Pancreas (tissue), 10 donors: ENCODE data around the gene NFIC. TPM values are rescaled to one million over a fixed set of nuclear protein-coding genes. Genes with fewer than 3 reads are reported as not detected.
A peak's percentile ranks its signal among the peaks of the same experiment; 100 is the strongest.
"Not testable (repeated sequence)": the region's sequence is repeated elsewhere in the genome, so short reads cannot be mapped to it uniquely, and the experiment has no call there.

Source experiments
- ATAC-seq, 4 donors: fragments of 200-7000 bp; cut with Tn5 transposase; one replicate each; pipeline versions ENCODE4 v1.8.0 to v1.9.1; 2020; ENCODE audit warnings: mild to moderate bottlenecking in 4 of 4, moderate library complexity in 4 of 4
- DNase-seq, 6 donors: peaks; one replicate each; pipeline ENCODE4 v3.0.0-alpha.2; 2020
- FAIRE-seq: peaks from 2 replicates; lab custom pipeline; 2012; peaks lifted over from hg19 to GRCh38; lab: Jason Lieb, UNC
- H3K27ac ChIP-seq, 4 donors: fragments of 200-600 bp; sonication (generic); 1 replicate in 3 of 4; 2 replicates in 1 of 4; pipeline versions ENCODE4 v1.5.0 to v1.8.0; 2020
- H3K27me3 ChIP-seq, 4 donors: fragments of 200-600 bp; one replicate each; pipeline ENCODE4 v1.8.0; 2021
- H3K36me3 ChIP-seq, 3 donors: fragments of 200-600 bp; sonication (generic) in 1 of 3; one replicate each; pipeline versions ENCODE4 v1.5.0 to v1.8.0; 2020 to 2021
- H3K4me1 ChIP-seq, 3 donors: fragments of 200-600 bp; one replicate each; pipeline ENCODE4 v1.8.0; 2021
- H3K4me3 ChIP-seq, 4 donors: fragments of 200-600 bp; sonication (generic) in 2 of 4; one replicate each; pipeline versions ENCODE4 v1.5.0 to v1.8.0; 2020 to 2021
- H3K9me3 ChIP-seq, 4 donors: fragments of 200-600 bp; one replicate each; pipeline ENCODE4 v1.8.0; 2021
- WGBS, 2 donors: extraction: QIAGEN DNeasy Blood & Tissue Kit; methylation state at CpG; one replicate each; pipeline ENCODE4 v1.1.7; 2013; 5-methylcytosine and 5-hydroxymethylcytosine counted together
- intact Hi-C, 3 donors: fragments of 100-400 bp; cut with DNase I; formaldehyde crosslinking; loops; one replicate each; pipeline versions ENCODE4 v1.11.1 to v1.14.2; 2022
- polyA plus RNA-seq, 2 donors: library from polyadenylated mRNA; stranded (reverse); fragments of 200-250 nt; gene quantifications; one replicate each; pipeline ENCODE4 v1.2.3, GENCODE V29; 2013
- total RNA-seq, 6 donors: library from RNA; stranded (reverse); fragmentation: NEBNext Ultra II Directional in 4 of 6; extraction: Animal tissue kit (Norgen Biotek cat#: 25700) in 4 of 6; gene quantifications; one replicate each; pipeline versions ENCODE4 v1.2.1 to v1.2.4, GENCODE V29; 2021 to 2023
- TF ChIP-seq, protein P1 (sequence below), 4 donors: fragments of 200-600 bp; sonication (generic) in 3 of 4; IDR thresholded peaks; one replicate each; pipeline versions ENCODE4 v1.5.0 to v1.8.0; 2021; ENCODE audit warnings: antibody characterized with exemption in 4 of 4
- donor health status: healthy with polysubstance abuse.
- donor health status: DM: no; HTN: no; CAD: no; lungs with moderate emphysema.
- donor health status: DM: no; HTN: no; CAD: no.
- donor health status: control.
- donor health status: control.
- donor health status: Bipolar disorder and iron deficiency.
- donor health status: DM: yes; HTN: yes; CAD: no.
- donor health status: DM: no; HTN: no; CAD: no.
- donor health status: DM: no; HTN: no; CAD: no.
- donor health status: DM: yes; HTN: yes; CAD: no.

The NFIC gene
- total and polyA plus RNA-seq, 8 donors, result 21.3 to 203 (median 115) TPM

GRCh38 chr19:3443840-3444694, 77.7 kb downstream of the NFIC start:
- FAIRE-seq (no peak), DNase-seq (peak in 1 of 6 donors; percentile 48), ATAC-seq (peak; percentile 15 to 40 (median 25))
- intact Hi-C loops, result no loop called here
- no peaks in the 10 kb centered on the region for H3K4me1 ChIP-seq
- TF ChIP-seq, protein P1, sequence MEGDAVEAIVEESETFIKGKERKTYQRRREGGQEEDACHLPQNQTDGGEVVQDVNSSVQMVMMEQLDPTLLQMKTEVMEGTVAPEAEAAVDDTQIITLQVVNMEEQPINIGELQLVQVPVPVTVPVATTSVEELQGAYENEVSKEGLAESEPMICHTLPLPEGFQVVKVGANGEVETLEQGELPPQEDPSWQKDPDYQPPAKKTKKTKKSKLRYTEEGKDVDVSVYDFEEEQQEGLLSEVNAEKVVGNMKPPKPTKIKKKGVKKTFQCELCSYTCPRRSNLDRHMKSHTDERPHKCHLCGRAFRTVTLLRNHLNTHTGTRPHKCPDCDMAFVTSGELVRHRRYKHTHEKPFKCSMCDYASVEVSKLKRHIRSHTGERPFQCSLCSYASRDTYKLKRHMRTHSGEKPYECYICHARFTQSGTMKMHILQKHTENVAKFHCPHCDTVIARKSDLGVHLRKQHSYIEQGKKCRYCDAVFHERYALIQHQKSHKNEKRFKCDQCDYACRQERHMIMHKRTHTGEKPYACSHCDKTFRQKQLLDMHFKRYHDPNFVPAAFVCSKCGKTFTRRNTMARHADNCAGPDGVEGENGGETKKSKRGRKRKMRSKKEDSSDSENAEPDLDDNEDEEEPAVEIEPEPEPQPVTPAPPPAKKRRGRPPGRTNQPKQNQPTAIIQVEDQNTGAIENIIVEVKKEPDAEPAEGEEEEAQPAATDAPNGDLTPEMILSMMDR (IDR thresholded peaks at IDR 0.05), result no peak
- no peak overlapping the region for H3K27ac ChIP-seq
- no peaks in the 10 kb centered on the region for H3K27me3 ChIP-seq
- no peak overlapping the region for H3K4me3 ChIP-seq
- H3K36me3 ChIP-seq, result peaks cover 5 to 49% (median 27%) of the 10 kb centered on the region in 3 donors
- H3K9me3 ChIP-seq, result no peaks in the 10 kb centered on the region
- 68 to 69% methylated on average over 32 to 33 of the region's 33 CpGs for WGBS, 2 donors

DNA sequence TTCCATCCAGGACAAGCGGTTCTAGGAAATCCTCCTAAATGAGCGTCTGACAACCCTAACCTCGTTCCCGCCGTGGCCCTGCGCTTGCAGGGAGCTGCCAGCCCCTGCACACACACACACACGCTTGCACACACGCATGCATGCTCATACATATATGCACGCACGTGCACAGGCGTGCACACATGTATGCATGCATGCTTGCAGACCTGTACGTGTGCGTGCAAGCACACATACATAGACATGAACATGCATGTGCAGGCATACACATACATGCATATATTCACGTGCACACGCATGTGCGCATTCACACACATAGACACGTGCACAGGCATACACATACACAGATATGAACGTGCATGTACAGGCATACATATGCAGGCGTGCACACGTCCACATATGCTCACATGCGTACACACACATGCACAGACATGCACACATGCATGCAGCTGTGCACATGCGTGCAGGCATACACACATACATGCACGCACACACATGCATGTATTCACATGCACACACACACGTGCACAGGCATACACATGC, 78.4 kb downstream of the NFIC start:
- H3K27ac ChIP-seq, result no peak overlapping the region
- FAIRE-seq, result no peak

DNA sequence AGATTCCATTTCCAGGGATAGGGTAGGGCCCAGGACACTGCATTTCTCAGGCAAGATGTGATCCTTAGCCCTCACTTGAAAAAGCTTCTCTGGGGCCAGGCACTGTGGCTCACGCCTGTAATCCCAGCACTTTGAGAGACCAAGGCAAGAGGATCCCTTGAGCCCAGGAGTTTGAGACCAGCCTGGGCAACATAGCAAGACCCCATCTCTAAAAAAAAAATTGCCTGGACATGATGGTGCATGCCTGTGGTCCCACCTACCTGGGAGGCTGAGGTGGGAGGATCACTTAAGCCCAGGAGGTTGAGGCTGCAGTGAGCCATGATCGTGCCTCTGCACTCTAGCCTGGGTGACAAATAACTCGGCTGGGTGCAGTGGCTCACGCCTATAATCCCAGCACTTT, 80.3 kb downstream of the NFIC start:
- not testable (repeated sequence) for FAIRE-seq

More for the DNA sequence above, 78.4 kb downstream of the NFIC start:
- 87 to 88% methylated on average over 24 of the region's 24 CpGs for WGBS, 2 donors
- intact Hi-C loops, result no loop called here
- Histone ChIP-seq H3K9me3 (no peaks in the 10 kb centered on the region), H3K4me1 (no peaks in the 10 kb centered on the region), H3K36me3 (peaks cover 7 to 54% (median 33%) of the 10 kb centered on the region in 3 donors), H3K27me3 (no peaks in the 10 kb centered on the region), H3K4me3 (no peak overlapping the region)
- ATAC-seq, result no peak
- no peak for DNase-seq
- TF ChIP-seq, protein P1 (IDR thresholded peaks at IDR 0.05), result no peak

GRCh38 chr19:3448616-3449334, 82.4 kb downstream of the NFIC start:
- DNase-seq (peak in 1 of 6 donors; percentile 13), FAIRE-seq (no peak), ATAC-seq (no peak)
- Histone ChIP-seq H3K36me3 (peaks cover 7 to 66% (median 64%) of the 10 kb centered on the region in 3 donors), H3K27ac (no peak overlapping the region), H3K9me3 (no peaks in the 10 kb centered on the region), H3K4me1 (no peaks in the 10 kb centered on the region), H3K27me3 (no peaks in the 10 kb centered on the region), H3K4me3 (no peak overlapping the region)
- WGBS, 2 donors, result 96 to 97% methylated on average over 27 to 28 of the region's 28 CpGs
- TF ChIP-seq, protein P1 (IDR thresholded peaks at IDR 0.05), result no peak
- intact Hi-C loops, result no loop called here

More for the DNA sequence above, 80.3 kb downstream of the NFIC start:
- ATAC-seq, H3K9me3 ChIP-seq, H3K27me3 ChIP-seq, H3K4me1 ChIP-seq, intact Hi-C loops, DNase-seq, H3K4me3 ChIP-seq, H3K27ac ChIP-seq: not testable (repeated sequence)
- H3K36me3 ChIP-seq, result peaks cover 7 to 59% (median 47%) of the 10 kb centered on the region in 3 donors
- WGBS, 2 donors, result 88 to 96% methylated on average over 4 of the region's 4 CpGs

DNA sequence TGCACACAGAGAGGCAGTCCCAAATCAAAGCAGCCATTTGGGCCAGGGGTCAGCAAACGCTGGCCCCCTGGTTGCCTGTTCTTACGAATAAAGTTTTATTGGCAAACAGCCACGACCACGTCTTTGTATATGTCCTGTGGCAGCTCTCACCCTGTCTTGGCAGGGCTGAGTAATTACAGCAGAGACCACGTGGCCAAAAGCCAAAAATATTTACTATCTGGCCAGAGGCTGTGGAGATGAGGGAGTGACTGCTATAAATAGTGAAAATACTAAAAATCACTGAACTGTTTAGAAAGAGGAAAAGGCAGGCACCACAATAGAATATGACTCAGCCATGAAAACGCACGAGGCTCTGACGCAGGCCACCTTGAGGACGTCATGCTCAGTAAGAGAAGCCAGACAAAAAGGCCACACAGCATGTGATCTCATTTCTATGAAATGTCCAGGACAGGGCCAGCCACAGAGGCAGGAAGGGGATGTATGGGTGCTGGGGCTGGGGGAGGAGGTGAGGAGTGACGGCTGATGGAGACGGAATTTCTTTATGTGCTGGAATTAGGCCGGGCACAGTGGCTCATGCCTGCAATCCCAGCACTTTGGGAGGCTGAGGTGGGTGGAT, 84.5 kb downstream of the NFIC start:
- H3K4me3 ChIP-seq, result no peak overlapping the region
- intact Hi-C loops, result no loop called here
- H3K9me3 ChIP-seq, result no peaks in the 10 kb centered on the region
- peak in 3 of 4 donors; percentile 36 to 68 (median 67) for ATAC-seq
- no peaks in the 10 kb centered on the region for H3K4me1 ChIP-seq
- peak overlapping the region in 2 of 4 donors; percentile 43 to 57 for H3K27ac ChIP-seq
- FAIRE-seq, result peak; percentile 67
- H3K36me3 ChIP-seq, result peaks cover 7 to 70% (median 66%) of the 10 kb centered on the region in 3 donors
- 65 to 68% methylated on average over 12 of the region's 12 CpGs for WGBS, 2 donors
- peak in 1 of 6 donors; percentile 54 for DNase-seq
- TF ChIP-seq, protein P1 (IDR thresholded peaks at IDR 0.05), result no peak
- no peaks in the 10 kb centered on the region for H3K27me3 ChIP-seq
